GM04504 (cell line): ENCODE measurements around the gene WNT11.

Experiments used
- DNase-seq: peaks from one replicate; pipeline ENCODE4 v3.0.0-alpha.2; 2012; ENCODE audit warnings: low read depth

Gene WNT11

DNA sequence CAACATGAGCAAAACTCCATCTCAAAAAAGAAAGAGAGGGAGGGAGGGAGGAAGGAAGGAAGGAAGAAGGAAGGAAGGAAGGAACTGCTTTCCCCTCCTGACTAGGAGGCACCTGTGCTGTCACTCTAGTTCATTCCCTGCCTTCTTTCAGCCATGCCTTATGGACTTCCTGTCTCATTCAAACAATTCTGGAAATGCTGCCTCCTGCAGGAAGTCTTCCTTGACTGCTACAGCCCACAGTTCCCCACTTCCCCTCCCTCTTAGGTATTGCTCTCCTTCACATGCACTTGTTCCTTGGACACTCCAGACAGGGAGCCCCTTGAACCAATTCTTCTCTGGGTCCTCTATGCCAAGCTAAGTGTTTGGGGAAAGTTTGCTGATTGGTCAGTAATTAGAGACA, 31.6 kb upstream of the WNT11 start:
- no peak for DNase-seq

DNA sequence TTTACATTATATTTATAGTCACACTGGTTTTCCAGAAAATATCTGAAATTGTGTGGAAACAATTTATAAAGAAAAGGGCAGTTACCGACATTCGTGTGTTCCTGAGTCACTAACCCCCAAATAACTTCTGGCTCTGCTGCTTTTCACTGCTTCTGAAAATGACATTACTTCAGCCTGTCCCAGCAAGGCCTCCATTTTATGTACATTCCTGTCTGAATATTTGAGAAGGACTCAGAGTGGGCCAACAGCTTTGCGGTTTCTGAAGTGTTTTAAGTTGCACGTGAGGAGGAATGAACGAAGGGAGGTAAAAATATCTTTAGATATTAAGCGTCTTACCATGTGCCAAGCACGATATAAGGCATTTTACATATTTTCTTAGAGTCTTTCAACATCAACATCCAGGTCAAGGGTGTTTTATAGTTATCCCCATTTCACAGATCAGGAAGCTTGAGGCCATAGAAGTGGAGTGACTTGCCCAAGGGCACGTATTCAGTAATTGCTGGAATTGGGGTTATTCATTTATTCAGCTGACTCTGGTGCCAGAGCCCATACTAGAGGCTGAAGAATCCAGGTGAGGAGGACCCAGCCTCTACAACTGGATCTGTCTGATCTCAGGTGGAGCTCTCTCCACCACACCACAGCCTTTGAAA, 30.8 kb upstream of the WNT11 start:
- no peak for DNase-seq

DNA sequence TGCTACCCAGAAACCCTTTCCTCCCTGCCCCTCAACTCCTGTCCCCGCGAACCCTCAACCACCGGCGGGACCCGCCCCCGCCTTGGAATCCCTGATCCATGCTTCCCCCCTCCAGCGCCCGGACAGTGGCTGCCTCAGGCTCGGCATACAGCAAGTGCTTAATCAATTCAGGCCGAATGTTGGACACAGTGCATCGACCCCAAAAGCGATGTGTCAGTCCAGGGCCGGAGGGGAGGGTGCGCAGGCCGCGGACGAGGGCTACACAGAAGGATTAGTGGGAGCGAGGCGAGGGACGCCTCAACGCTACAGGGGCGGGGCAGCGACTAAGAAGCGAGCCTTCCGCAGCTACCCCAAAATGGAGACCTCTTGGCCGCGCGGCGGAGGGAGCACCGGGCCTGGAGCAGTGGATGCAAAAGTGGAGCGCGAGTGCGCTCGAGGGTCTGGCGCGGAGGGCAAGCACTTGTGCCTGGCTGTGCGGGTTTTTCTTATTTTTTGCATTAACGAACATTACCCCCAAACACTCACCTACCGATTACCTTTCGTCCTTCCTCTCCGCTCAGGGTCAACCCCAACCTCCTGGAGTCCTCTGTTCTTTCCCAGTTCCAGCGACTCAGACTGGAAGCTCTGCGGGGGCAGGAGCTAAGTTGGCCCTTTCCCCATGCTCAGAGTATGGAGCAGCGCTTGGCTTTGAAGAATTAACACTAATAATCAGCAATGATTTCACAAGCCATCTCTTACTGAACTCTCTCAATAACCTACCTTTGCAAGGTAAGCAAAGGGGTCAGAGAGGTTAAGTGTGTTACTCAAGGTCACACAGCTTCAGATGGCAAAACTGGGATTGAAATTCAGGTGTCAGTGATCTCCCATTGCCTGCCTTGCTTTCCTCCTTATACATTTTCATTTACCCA, 30.0 kb upstream of the WNT11 start:
- peak; percentile 28 for DNase-seq

DNA sequence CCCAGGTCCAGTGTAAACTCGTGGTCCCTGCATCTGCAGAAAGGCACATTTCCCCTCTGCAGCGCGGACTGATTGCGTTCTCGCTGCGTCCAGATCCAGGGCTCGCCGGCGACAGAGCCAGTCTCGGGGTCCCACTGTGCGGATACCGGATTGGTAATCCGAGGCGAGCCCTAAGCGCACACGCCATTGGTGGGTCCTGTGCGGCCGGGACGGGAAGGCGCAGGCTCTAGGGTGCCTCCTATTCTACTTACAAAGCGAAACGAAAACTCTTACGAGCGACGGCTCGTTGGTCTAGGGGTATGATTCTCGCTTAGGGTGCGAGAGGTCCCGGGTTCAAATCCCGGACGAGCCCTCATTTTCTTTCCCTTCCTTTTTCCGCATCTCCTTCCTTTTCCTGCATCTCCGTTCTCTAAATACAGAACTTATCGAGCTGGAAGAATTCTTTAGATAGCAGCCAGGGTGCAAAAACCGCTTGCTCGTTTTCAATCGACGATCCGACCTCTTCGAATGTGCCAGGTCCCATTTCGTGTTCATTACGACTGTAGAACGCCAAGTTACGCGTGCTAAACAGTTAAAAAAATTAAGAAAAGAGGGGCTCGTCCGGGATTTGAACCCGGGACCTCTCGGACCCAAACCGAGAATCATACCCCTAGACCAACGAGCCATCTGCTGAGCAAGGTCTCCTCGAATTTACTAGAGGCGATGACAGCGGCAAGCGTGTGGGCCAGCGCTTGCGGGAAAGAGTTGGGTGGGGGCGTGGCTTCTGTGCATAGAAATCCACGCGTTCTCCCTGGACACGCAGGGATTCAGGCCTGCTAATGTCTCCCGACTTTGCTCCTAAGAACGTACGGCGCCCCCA, 29.2 kb upstream of the WNT11 start:
- peak; percentile 81 for DNase-seq

DNA sequence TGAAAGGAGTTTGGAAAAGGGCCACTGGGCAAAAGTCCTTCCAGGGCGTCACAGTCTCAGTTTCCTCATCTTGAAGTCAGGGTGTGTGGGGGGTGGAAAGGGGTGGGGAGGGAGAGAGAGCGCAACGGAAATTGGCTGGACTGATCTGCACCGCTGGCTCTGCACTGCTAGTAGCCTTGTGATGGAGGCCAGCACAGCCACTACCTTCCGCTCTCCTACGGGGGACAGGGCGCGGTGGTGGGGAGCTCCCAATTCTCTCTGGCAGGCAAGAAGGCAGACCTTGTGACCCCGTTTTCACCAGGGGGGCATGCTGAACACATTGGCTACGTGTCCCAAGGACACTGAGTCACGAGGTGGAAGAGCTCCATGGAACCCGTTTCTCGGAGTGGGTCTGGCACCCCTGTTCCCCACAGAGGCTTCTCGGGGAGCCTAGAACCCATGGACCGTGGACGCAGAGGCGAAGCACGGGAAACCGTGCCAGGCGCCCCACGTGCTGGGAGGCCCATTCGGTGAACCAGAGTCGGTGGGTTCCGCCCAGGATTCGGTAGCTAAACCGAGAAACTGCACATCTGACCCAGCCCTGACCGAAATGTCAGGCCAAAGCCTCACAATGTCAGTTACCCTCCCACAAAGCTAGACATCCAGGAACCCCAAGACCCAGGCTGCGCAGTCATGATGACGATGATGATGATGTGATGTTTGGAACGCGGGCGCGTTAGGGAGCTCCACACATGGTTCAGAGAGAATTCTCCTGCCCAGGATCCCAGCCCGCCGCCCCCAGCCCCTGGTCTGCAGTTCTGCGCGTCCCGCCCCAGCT, 28.3 kb upstream of the WNT11 start:
- no peak for DNase-seq

DNA sequence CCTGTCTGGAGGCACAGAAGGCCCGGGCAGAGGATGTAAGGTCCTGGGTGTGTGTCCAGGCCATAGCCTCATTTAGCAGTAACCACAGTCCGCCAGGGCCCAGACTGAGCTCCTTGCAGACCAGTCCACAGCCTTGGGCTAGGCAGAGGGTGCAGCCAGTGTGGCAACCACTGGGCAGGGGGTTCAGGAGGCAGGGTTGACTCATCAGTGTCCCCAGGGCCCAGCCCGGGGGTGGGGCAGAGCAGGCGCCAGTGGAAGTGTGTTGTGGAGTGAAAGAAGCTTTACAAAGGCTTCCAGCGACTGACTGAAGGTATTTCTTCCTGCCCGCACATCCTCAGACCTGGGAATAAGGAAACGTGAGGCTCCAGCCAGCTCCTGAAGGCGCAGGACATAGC, 27.7 kb upstream of the WNT11 start:
- no peak for DNase-seq

DNA sequence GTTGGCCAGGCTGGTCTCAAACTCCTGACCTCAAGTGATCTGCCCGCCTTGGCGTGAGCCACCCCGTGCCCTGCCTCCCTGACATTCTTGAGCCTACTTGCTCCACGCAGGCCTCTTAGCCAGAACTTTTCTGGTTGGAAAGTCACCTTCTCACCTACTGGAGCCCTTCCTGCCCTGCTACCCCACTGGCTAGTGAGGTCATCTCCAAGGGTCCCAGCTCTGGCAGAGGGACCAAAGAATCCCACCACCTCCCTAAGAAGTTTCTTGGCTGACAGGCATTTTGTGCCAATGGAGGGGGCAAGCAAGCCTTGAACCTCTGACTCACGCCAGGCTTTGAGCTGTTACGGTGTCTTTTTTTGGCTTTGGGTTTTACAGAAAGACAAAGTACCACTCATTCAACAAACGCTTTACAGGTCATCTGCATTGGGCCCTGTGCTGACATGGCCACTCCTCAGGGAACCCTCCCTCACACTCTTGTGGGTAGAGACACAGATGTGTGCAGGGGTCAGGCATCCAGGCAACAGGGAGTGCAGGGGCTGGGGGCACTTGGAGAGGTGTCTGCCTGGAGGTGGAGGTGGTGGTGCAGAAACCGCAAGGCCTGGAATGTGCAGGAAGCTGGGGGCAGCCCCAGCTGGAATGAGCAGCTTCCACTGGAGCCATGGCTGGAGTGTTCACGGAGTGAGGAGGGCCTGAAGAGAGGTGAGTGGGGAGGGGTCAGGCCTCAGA, 27.1 kb upstream of the WNT11 start:
- no peak for DNase-seq

DNA sequence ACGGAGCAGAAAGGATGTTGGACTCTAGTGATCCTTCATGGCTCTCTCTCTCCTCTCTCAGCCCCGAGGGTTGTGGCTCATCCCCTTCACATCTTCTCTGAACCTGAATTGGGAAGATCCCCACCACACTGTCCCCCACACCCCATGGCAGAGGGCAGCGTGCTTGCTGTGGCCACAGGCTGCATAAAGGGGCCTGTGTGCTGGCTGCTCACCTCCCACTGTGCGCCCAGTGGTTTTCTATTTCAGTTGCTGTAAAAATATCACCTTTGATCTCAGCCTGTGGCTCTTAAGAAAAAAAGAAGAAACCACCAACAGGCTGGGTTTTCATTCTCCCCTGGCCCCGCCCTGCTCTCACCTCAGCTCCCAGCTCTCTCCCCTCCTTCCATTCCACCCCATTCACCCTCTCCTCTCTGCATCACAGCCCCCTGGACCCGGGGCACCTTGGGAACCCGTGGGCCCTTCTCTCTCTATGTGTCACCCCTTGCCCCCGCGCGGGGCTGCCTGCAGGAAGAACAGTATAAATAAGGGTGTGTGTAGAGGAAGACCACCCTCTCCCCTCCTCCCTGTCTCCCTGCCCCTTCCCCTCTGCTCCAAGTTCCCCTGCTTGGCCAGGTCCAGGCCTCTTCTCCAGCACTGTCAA, 25.8 kb upstream of the WNT11 start:
- DNase-seq: no peak

DNA sequence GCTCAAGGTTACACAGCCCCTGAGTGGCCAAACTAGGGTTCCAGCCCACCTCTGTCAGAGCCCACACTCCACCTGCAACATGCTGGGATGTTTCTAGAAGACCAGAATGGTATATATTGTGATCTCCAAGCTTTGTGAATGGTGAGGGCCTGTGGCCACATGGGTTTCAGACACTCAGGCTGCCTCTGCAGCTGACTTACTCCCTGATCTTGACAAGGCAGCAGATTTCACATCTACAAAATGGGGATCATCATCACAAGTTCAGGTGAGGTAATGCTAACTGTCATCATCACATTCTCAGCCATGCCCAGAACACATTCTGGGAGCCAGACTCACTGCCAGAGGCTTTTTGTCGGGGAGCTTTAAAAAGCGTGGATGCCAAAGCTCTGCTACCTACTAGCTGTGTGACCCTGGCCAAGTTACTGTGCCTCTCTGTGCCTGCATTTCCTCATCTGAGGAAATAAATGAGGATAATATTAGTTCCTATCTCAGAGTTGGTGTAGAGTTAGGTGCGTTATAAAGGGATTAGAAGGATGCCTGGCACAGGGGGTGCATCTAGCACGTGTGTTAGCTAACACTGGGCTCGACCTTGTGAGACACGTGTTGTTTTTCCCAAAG, 24.9 kb upstream of the WNT11 start:
- DNase-seq: no peak

DNA sequence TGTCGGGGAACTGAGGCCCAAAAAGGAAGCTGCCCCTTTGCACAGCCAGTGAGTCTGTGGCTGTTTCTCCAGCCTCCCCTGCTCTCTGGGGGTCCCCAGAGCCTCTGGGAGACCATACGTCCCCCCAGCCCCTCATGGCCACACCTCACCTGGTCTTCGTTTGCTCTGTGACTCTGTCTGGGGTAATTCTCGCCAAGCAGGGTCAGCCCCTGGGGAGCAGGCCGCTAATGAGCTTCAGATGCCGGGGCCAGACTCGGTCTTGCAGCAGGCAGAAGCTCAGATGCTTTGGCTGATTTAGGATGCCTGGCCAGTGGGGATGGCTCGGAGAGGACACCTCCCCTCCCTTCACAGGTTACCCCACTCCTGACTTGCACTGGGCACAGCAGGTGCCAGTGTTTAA, 24.1 kb upstream of the WNT11 start:
- no peak for DNase-seq

DNA sequence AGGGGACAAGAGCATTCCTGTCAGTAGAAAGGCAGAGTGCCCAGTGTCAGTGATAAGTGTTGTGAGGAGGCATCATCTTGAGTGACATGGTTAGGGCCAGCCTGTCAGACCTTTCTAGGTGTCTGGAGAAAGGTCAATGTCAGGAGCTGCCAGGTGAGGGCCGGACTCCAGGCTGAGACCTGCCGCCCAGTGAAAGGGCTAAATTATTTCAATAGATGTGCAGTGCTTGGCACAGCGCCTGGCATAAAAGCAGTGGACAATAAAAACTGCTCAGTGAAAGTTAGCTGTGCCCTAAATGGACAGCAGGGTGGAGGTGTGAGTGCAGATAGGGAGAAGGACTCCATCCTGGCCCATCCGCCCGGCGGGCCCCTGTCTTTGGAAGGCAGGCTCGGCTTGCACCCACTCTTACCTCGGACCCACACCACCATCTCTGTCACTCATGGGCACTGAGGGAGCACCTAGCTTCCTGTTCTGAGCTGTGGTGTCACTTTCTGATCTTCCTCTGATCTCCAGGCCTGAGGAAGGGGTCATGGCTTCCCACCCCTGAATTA, 23.5 kb upstream of the WNT11 start:
- no peak for DNase-seq

DNA sequence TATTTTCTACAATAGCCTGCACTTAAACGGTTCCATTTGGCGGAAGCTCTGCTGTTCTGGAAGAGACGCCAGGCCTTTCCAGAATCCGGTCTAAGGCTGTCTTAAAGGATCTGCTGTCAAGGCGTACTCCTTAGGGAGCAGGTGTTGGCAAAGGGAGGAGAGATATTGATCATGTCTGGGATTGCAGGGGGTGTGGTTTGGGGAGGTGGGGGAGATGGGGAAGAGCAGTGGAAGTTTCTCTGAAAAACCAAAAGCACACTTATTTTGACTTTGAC, 22.5 kb upstream of the WNT11 start:
- no peak for DNase-seq

DNA sequence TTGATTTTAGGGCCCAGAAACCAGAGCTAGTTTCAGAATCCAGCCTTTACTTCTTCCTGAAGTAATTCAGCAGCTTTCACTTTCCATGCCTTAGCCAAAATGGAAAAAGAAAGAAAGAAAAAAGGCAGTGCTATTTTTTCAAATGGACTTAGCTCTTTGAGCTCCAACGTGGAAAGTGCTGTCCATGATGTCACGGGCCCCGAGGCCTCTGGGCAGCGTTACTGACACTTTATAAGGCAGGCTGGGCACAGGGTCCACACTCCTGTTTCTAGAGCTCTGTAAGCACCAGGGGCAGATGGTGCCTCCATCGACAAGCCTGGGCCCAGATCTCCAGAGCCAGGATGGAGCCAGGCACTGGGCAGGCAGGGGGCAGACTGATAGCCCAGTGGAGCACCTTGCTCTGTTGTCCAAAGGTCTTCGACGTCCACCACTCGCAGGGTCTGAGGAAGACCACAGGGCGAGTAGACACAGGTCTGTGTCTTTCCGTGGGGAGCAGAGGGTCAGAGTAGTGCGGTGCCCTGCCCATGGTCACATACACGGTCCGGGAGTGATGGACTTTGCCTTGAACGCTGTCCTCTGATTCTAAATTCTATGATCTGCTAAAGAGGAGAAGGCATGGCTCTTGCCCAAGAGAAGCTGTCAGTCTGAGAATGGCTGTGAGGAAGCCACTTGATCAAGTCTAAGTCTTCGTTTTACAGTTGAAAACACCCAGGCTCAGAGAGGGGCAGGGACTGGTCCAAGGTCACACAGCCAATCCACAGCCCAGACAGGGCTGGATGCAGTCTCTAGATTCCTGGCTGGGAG, 22.0 kb upstream of the WNT11 start:
- no peak for DNase-seq

DNA sequence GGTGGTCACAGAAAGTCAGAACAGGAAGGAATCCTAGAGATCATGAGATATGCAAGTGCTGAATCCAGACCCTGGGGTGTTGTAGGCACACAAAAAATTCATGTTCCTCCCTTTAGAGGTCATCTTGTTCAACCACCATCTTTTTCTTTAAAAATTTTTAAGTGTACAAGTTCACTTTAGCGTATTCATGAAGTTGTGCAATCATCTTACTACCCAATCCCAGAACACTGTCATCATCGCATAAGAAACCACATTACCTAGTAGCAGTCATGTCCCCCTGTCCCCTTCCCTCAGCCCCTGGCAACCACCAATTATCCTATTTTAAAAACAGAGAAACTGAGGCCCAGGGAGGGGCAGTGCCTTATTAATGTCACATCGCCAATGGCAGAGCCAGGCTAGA, 20.3 kb upstream of the WNT11 start:
- DNase-seq: no peak

DNA sequence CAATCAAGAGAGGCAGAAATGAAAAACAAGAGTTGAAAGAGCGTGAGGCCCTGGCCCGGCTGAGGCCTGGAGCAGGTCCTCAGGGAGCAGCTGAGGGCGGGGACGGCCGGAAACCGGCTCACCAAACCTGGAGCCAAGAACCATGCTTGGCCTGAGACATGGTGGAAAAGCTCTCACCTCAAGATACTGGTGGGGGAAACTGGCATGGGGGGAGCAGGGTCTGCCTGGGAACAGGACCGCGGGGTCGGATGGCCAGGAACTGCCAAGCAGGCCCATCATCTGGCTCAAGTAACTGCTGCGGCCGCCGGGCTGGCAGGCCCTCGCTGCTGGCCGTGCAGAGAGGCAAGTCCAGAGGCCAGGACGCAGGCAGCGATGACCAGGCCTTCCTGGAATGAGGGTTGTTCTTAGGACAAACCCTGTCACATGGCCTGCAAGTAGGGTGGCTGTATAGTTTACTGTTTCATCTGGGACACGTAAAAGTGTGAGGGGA, 18.9 kb upstream of the WNT11 start:
- no peak for DNase-seq

DNA sequence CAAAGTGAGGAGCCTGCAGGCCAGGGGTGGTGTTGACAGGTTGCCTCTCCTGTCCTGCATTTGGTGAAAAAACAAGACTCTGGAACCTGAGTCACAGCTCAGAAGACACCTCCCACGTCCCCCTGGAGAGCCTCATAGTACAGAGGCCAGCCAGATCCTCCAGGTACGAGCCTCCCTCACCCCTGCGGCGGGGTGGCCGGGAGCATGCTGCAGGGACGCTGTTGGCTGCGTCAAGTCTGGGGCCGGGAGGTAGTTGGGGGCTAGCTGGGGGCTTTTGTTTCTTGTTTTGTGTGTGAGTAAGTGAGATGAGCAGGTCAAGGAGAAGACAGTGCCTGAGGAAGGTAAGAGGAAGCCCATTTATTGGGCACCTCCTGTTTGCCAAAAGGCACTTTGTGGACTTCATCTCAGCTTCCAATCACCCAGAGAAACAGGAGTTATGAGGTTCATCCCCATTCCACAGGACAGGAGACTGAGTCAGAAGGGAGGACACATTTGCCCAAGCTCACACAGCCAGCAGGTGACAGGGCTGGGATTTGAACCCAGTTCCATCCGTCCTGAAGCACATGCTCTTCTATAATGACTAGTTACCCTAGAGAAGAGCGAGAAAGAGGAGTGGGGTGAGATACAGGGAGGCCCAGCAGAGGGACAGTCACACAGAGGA, 18.3 kb upstream of the WNT11 start:
- DNase-seq: no peak

DNA sequence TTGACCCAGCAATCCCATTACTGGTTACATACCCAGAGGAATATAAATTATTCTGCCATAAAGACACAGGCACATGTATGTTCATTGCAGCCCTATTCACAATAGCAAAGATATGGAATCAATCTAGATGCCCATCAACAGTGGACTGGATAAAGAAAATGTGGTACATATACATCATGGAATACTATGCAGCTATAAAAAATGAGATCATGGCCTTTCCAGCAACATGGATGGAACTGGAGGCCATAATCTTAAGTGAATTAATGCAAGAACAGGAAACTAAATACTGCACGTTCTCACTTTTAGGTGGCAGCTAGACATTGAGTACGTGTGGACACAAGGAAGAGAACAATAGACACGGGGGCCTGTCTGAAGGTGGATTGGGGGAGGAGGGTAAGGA, 15.1 kb upstream of the WNT11 start:
- DNase-seq: no peak

DNA sequence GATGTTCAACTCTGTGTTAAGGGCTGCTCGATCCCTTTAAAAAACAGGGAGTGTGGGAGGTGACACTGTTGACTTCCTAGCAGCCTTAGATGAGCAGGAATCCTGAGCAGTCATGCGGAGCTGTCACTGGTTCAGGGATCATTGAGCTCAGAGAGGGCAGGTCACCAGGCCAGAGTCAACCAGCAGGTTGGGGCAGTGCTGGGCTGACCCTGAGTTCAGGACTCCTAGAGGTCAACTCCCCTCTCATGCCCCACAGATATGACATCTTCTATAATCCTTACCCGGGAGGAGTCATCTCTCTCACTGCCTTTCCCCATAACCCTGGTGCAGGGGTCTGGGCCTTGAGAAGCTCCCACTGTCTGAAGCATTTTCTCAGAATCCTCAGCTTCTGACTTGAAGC, 12.9 kb upstream of the WNT11 start:
- DNase-seq: no peak
